Activated naive CD4-positive, alpha-beta T cell treated with anti-CD3 and anti-CD28 coated beads for 36 hours (primary cell): ENCODE data around the gene MEPE. TPM values are rescaled to one million over a fixed set of nuclear protein-coding genes. Genes with fewer than 3 reads are reported as not detected.

Source experiments
- CTCF ChIA-PET: fragments of 350-600 bp; sonication (Branson Sonifier 250); formaldehyde crosslinking; loops from one replicate; lab custom pipeline; 2021; ENCODE audit warnings: antibody characterized with exemption; lab: Charles Lee
- DNase-seq: peaks from one replicate; pipeline ENCODE4 v3.0.0-alpha.2; 2020
- H3K27ac Mint-ChIP-seq: one replicate; pipeline ENCODE4 v1.8.0; 2021; ENCODE audit warnings: mild to moderate bottlenecking, mixed read lengths
- H3K27me3 Mint-ChIP-seq: one replicate; pipeline ENCODE4 v1.8.0; 2021; ENCODE audit warnings: low read depth, mixed read lengths
- H3K36me3 Mint-ChIP-seq: one replicate; pipeline ENCODE4 v1.8.0; 2021; ENCODE audit warnings: low read depth, mixed read lengths
- H3K4me1 Mint-ChIP-seq: one replicate; pipeline ENCODE4 v1.8.0; 2021; ENCODE audit warnings: low read depth, mixed read lengths
- H3K4me3 Mint-ChIP-seq: one replicate; pipeline ENCODE4 v1.8.0; 2021; ENCODE audit warnings: mild to moderate bottlenecking, moderate library complexity, mixed read lengths
- H3K9me3 Mint-ChIP-seq: one replicate; pipeline ENCODE4 v1.8.0; 2021; ENCODE audit warnings: mixed read lengths
- intact Hi-C: fragments of 100-400 bp; cut with micrococcal nuclease; formaldehyde crosslinking; loops from one replicate; pipeline ENCODE4 v1.15.1; 2023
- total RNA-seq, 2 experiments: library from RNA; stranded (reverse); gene quantifications; one replicate each; pipeline ENCODE4 v1.2.3, GENCODE V29; 2021

MEPE gene
- total RNA-seq, 2 experiments from 2014 or later, result not detected

GRCh38 chr4:87844452-87844851 is 11.7 kb downstream of the MEPE start:
- no peaks in the 10 kb centered on the region for H3K36me3 Mint-ChIP-seq
- peaks cover 35% of the 10 kb centered on the region for H3K27me3 Mint-ChIP-seq
- no peak for DNase-seq
- H3K9me3 Mint-ChIP-seq, result no peaks in the 10 kb centered on the region
- peaks cover 5% of the 10 kb centered on the region for H3K4me1 Mint-ChIP-seq
- no peak overlapping the region for H3K27ac Mint-ChIP-seq
- CTCF ChIA-PET, result interaction anchor here (1.7 kb wide), 1 partner anchor 9 kb away, joined by 5 read pairs; no protein-coding TSS in a partner anchor
- no peak overlapping the region for H3K4me3 Mint-ChIP-seq
- intact Hi-C loops, result loop anchor here (10.0 kb wide), 2 partner anchors 470 to 1350 kb away; no protein-coding TSS in a partner anchor

GRCh38 chr4:87846226-87846625 is 13.5 kb downstream of the MEPE start:
- Mint-ChIP-seq H3K36me3 (no peaks in the 10 kb centered on the region), H3K27ac (no peak overlapping the region), H3K4me1 (peaks cover 5% of the 10 kb centered on the region), H3K9me3 (no peaks in the 10 kb centered on the region), H3K4me3 (no peak overlapping the region), H3K27me3 (peaks cover 30% of the 10 kb centered on the region)
- CTCF ChIA-PET, result interaction anchor here (1.2 to 5.5 kb wide), 2 partner anchors 128 to 168 kb away, joined by 3 to 56 read pairs; no protein-coding TSS in a partner anchor
- intact Hi-C loops, result loop anchor here (5.0 to 10.0 kb wide), 3 partner anchors 471 to 1351 kb away; no protein-coding TSS in a partner anchor
- DNase-seq, result no peak

- intact Hi-C loops, result loop anchor here (1.0 to 10.0 kb wide), 7 partner anchors 169 to 1354 kb away; no protein-coding TSS in a partner anchor
- Mint-ChIP-seq H3K4me1 (peaks cover 5% of the 10 kb centered on the region), H3K27ac (no peak overlapping the region), H3K27me3 (peaks cover 22% of the 10 kb centered on the region), H3K4me3 (peak overlapping the region; percentile 28), H3K9me3 (no peaks in the 10 kb centered on the region), H3K36me3 (no peaks in the 10 kb centered on the region)
- CTCF ChIA-PET, result interaction anchor here (0.6 to 5.5 kb wide), 32 partner anchors 9 to 1154 kb away, joined by 3 to 56 read pairs (median 4); partner anchors contain the start of gene MEPE
- DNase-seq, result peak; percentile 65
Observed at GRCh38 chr4:87848622-87849351, 16.0 kb downstream of the MEPE start.

DNA sequence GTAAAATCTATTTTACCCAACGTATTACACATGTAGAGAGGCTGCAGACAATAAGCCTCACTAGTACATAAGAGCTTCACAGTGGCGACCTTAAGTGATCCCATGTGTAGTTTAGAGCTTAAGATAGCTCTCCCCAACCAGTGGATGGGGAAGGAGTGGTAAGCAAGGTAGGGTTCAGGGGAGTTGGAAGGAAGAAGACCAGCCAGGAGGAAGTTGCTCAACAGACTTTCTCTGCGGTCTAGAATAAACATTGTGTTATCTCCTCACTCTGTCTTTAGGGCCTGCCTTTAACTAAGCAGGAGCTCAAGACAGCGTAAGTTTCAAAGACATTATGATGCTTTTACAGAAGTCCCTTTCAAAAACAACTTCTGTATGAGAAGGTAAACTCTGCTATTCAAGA is 16.8 kb downstream of the MEPE start:
- no peaks in the 10 kb centered on the region for H3K36me3 Mint-ChIP-seq
- peaks cover 19% of the 10 kb centered on the region for H3K27me3 Mint-ChIP-seq
- no peak overlapping the region for H3K27ac Mint-ChIP-seq
- no peak for DNase-seq
- H3K4me3 Mint-ChIP-seq, result no peak overlapping the region
- no peaks in the 10 kb centered on the region for H3K9me3 Mint-ChIP-seq
- peaks cover 5% of the 10 kb centered on the region for H3K4me1 Mint-ChIP-seq
- intact Hi-C loops, result loop anchor here (1.0 to 10.0 kb wide), 7 partner anchors 170 to 1355 kb away; no protein-coding TSS in a partner anchor
- CTCF ChIA-PET, result interaction anchor here (0.6 to 5.5 kb wide), 24 partner anchors 8 to 1153 kb away, joined by 3 to 56 read pairs (median 5); no protein-coding TSS in a partner anchor

- intact Hi-C loops, result no loop called here
- H3K4me1 Mint-ChIP-seq, result peaks cover 5% of the 10 kb centered on the region
- no peak overlapping the region for H3K4me3 Mint-ChIP-seq
- no peak for DNase-seq
- H3K9me3 Mint-ChIP-seq, result no peaks in the 10 kb centered on the region
- peaks cover 10% of the 10 kb centered on the region for H3K27me3 Mint-ChIP-seq
- no peaks in the 10 kb centered on the region for H3K36me3 Mint-ChIP-seq
- no peak overlapping the region for H3K27ac Mint-ChIP-seq
- CTCF ChIA-PET, result interaction anchor here (0.6 to 5.5 kb wide), 6 partner anchors 13 to 361 kb away, joined by 3 to 56 read pairs (median 4); no protein-coding TSS in a partner anchor
Observed at GRCh38 chr4:87851332-87851731, 18.6 kb downstream of the MEPE start.

GRCh38 chr4:87851953-87852352 is 19.2 kb downstream of the MEPE start:
- no peak overlapping the region for H3K4me3 Mint-ChIP-seq
- H3K9me3 Mint-ChIP-seq, result no peaks in the 10 kb centered on the region
- CTCF ChIA-PET, result interaction anchor here (0.6 to 2.1 kb wide), 9 partner anchors 15 to 360 kb away, joined by 3 to 25 read pairs (median 5); no protein-coding TSS in a partner anchor
- no peaks in the 10 kb centered on the region for H3K36me3 Mint-ChIP-seq
- intact Hi-C loops, result loop anchor here (2.0 kb wide), 1 partner anchor 663 kb away; no protein-coding TSS in a partner anchor
- H3K4me1 Mint-ChIP-seq, result peaks cover 5% of the 10 kb centered on the region
- H3K27me3 Mint-ChIP-seq, result peaks cover 10% of the 10 kb centered on the region
- H3K27ac Mint-ChIP-seq, result no peak overlapping the region
- no peak for DNase-seq

DNA sequence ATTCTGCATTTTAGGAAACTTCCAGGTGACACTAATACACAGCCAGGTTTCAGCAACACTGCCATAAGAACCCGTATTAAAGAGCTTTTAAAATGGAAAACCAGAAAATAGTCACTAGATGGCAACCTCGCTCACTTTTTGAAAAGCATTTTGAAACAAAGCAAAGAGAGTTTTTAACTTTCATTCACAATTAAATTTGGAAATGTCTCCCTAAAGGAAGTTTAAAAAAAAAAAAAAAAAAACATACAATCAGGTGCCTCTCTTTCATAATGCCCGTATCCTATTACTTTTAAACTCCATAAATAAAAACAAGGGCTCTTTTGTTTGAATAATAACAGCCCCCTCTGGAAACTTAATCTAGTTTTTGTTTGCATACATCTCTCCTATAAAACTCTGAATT is 20.3 kb downstream of the MEPE start:
- H3K27ac Mint-ChIP-seq, result no peak overlapping the region
- no peak overlapping the region for H3K4me3 Mint-ChIP-seq
- intact Hi-C loops, result loop anchor here (1.0 to 2.0 kb wide), 4 partner anchors 120 to 662 kb away; no protein-coding TSS in a partner anchor
- peaks cover 5% of the 10 kb centered on the region for H3K4me1 Mint-ChIP-seq
- H3K27me3 Mint-ChIP-seq, result peaks cover 9% of the 10 kb centered on the region
- H3K9me3 Mint-ChIP-seq, result no peaks in the 10 kb centered on the region
- CTCF ChIA-PET, result interaction anchor here (0.5 to 2.1 kb wide), 15 partner anchors 9 to 741 kb away, joined by 3 to 25 read pairs (median 4); partner anchors contain the start of gene PPM1K
- H3K36me3 Mint-ChIP-seq, result no peaks in the 10 kb centered on the region
- no peak for DNase-seq

DNA sequence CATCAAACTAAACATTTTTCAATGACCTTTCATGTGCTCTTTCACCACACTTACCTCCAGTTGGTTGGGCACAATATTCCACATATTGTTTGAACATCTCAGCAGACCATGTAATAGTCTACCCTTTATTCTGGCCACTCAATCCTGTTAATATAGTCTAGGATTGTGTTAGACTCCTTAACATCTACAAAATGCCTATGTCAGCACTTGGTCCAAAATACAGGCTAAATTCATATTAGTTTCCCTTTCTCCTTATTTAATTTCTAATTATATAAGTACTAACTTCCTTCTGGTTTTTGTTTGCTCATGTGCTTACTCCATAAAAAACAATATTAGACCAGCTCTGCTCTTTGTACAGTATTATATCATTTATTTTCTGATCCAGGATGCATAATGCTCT is 21.1 kb downstream of the MEPE start:
- intact Hi-C loops, result loop anchor here (1.0 to 2.0 kb wide), 4 partner anchors 119 to 661 kb away; no protein-coding TSS in a partner anchor
- peaks cover 6% of the 10 kb centered on the region for H3K27me3 Mint-ChIP-seq
- no peaks in the 10 kb centered on the region for H3K9me3 Mint-ChIP-seq
- no peak overlapping the region for H3K4me3 Mint-ChIP-seq
- H3K27ac Mint-ChIP-seq, result no peak overlapping the region
- CTCF ChIA-PET, result interaction anchor here (0.8 to 2.1 kb wide), 5 partner anchors 12 to 133 kb away, joined by 3 to 25 read pairs (median 5); no protein-coding TSS in a partner anchor
- peaks cover 3% of the 10 kb centered on the region for H3K4me1 Mint-ChIP-seq
- no peaks in the 10 kb centered on the region for H3K36me3 Mint-ChIP-seq
- DNase-seq, result no peak

DNA sequence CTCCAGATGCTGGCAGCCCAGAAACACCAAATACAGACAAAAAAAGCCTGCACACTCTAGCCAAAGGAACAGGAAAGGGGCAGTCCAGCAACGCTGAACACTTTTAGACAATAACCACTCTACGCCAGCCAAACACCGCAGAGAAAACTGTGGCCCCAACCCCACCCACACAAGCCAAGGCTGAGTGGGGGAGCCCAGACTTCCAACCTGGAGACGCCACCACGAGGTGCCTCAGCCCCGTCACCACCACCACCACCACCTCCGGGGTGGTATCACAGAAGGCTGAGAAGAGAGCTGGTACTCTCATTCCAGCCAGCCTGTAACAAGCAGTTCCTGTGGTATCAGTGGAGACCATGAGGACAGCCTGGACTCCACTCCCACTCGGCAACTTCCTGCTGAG is 22.8 kb downstream of the MEPE start:
- Mint-ChIP-seq H3K27ac (no peak overlapping the region), H3K36me3 (no peaks in the 10 kb centered on the region), H3K27me3 (peaks cover 4% of the 10 kb centered on the region), H3K4me1 (no peaks in the 10 kb centered on the region), H3K4me3 (no peak overlapping the region), H3K9me3 (no peaks in the 10 kb centered on the region)
- intact Hi-C loops, result no loop called here
- CTCF ChIA-PET, result interaction anchor here (0.6 to 1.1 kb wide), 2 partner anchors 45 to 356 kb away, joined by 3 read pairs; no protein-coding TSS in a partner anchor
- DNase-seq, result no peak

DNA sequence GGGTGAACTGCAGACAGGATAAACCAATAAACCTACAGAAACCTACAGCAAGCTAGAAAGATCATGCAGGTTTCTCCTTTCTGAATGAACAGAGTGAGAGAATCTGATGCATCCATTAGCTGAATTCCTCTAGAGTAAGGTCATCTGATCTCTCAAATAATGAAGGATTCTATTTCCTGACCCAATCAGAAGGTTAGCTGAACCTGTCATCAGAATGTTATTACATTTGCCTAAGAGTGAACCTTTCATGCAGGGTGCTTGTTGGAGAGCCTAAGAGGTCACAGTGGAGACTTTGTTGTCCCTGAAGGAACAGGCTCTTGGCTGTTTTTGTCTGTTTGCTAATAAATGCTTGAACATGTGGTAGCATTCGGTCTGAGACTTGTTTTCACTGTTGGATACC is 24.0 kb downstream of the MEPE start:
- CTCF ChIA-PET, result interaction anchor here (1.5 to 1.9 kb wide), 2 partner anchors 117 to 119 kb away, joined by 4 to 5 read pairs; partner anchors contain the start of gene SPP1
- H3K4me3 Mint-ChIP-seq, result no peak overlapping the region
- intact Hi-C loops, result no loop called here
- H3K27ac Mint-ChIP-seq, result no peak overlapping the region
- no peak for DNase-seq
- no peaks in the 10 kb centered on the region for H3K4me1 Mint-ChIP-seq
- H3K27me3 Mint-ChIP-seq, result peaks cover 4% of the 10 kb centered on the region
- H3K9me3 Mint-ChIP-seq, result no peaks in the 10 kb centered on the region
- no peaks in the 10 kb centered on the region for H3K36me3 Mint-ChIP-seq

GRCh38 chr4:87857789-87858188 is 25.0 kb downstream of the MEPE start:
- no peaks in the 10 kb centered on the region for H3K36me3 Mint-ChIP-seq
- H3K9me3 Mint-ChIP-seq, result no peaks in the 10 kb centered on the region
- CTCF ChIA-PET, result interaction anchor here (0.6 to 2.3 kb wide), 3 partner anchors 8 to 118 kb away, joined by 3 to 11 read pairs (median 4); partner anchors contain the start of gene SPP1
- no peaks in the 10 kb centered on the region for H3K4me1 Mint-ChIP-seq
- intact Hi-C loops, result no loop called here
- H3K4me3 Mint-ChIP-seq, result no peak overlapping the region
- no peak overlapping the region for H3K27ac Mint-ChIP-seq
- DNase-seq, result no peak
- peaks cover 6% of the 10 kb centered on the region for H3K27me3 Mint-ChIP-seq

- Mint-ChIP-seq H3K4me1 (no peaks in the 10 kb centered on the region), H3K27me3 (peaks cover 8% of the 10 kb centered on the region), H3K9me3 (no peaks in the 10 kb centered on the region), H3K4me3 (no peak overlapping the region), H3K36me3 (no peaks in the 10 kb centered on the region), H3K27ac (no peak overlapping the region)
- DNase-seq, result no peak
- CTCF ChIA-PET, result interaction anchor here (2.9 kb wide), 1 partner anchor 13 kb away, joined by 9 read pairs; no protein-coding TSS in a partner anchor
- intact Hi-C loops, result no loop called here
Observed at GRCh38 chr4:87862236-87862635, 29.5 kb downstream of the MEPE start.
